ENCODE measurements around the gene SHOC1. TPM values are rescaled to one million over a fixed set of nuclear protein-coding genes. Genes with fewer than 3 reads are reported as not detected.
A peak's percentile ranks its signal among the peaks of the same experiment; 100 is the strongest.

The SHOC1 gene
- total and polyA plus RNA-seq, 4 donors = 0.18 to 0.48 (median 0.42) TPM

GRCh38 chr9:111819360-111819759, 24.6 kb upstream of the SHOC1 start:
- Histone ChIP-seq H3K4me3 (no peak overlapping the region), H3K4me1 (ENCODE audit: control insufficient read depth in 5 of 5, insufficient read depth in 5 of 5, low read length in 5 of 5) (peaks cover 0 to 7% (median 0%) of the 10 kb centered on the region in 5 donors), H3K9me3 (ENCODE audit: control insufficient read depth in 4 of 4, insufficient read depth in 3 of 4, low read length in 3 of 4) (no peaks in the 10 kb centered on the region), H3K9ac (ENCODE audit: insufficient read depth in 1 of 2, low read length in 2 of 2) (no peak overlapping the region), H3K36me3 (ENCODE audit: control insufficient read depth in 4 of 4, insufficient read depth in 4 of 4, low read length in 4 of 4) (no peaks in the 10 kb centered on the region), H3K27me3 (ENCODE audit: control insufficient read depth in 3 of 3, insufficient read depth in 3 of 3, low read length in 2 of 3) (no peaks in the 10 kb centered on the region), H3K27ac (ENCODE audit: low read depth in 1 of 2, low read length in 1 of 2) (no peak overlapping the region)
- TF ChIP-seq, protein P1, sequence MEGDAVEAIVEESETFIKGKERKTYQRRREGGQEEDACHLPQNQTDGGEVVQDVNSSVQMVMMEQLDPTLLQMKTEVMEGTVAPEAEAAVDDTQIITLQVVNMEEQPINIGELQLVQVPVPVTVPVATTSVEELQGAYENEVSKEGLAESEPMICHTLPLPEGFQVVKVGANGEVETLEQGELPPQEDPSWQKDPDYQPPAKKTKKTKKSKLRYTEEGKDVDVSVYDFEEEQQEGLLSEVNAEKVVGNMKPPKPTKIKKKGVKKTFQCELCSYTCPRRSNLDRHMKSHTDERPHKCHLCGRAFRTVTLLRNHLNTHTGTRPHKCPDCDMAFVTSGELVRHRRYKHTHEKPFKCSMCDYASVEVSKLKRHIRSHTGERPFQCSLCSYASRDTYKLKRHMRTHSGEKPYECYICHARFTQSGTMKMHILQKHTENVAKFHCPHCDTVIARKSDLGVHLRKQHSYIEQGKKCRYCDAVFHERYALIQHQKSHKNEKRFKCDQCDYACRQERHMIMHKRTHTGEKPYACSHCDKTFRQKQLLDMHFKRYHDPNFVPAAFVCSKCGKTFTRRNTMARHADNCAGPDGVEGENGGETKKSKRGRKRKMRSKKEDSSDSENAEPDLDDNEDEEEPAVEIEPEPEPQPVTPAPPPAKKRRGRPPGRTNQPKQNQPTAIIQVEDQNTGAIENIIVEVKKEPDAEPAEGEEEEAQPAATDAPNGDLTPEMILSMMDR (IDR thresholded peaks at IDR 0.05; ENCODE audit: control extremely low read depth, extremely low read depth) = no peak
- no peak for ATAC-seq (ENCODE audit: insufficient read depth, low FRiP score)
- WGBS, 2 donors = 94 to 100% methylated on average over 1 of the region's 1 CpG
- no peak for DNase-seq

DNA sequence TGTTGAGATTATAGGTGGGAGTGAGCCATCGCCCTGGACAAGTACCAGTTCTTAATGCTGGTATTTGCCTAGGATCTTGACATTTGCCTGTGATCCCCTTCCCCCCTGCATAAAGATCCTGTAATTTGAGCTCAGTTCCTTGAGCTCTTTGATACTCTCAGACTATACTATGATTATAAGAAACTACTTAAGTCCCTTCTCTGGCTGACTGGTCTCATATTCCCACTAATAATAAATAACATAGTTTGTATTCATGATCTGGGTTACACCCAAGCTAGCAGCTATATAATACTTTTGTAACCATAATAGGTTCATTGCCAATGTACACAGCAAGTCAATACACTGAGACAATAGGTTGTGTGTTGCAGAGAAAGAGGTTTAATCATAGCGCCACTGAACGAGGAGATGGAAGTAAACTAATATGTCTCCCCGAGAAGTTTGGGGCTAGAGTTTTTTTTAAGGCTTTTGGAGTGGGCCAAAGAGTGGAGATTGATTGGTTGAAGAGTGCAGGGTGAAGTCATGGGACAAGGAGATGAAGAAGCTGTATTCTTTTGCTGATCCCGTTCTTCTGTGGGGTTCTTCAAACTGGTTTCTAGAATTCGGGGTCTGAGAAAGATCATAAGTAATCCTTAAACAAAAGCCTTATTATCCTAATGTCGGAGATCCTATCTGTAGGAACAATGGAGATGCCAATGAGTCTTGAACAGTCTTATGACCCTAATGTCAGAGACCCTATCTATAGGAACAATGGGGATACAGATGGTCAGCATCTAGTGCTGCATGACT, 20.7 kb upstream of the SHOC1 start:
- Histone ChIP-seq H3K36me3 (ENCODE audit: control insufficient read depth in 4 of 4, insufficient read depth in 4 of 4, low read length in 4 of 4) (no peaks in the 10 kb centered on the region), H3K27me3 (ENCODE audit: control insufficient read depth in 3 of 3, insufficient read depth in 3 of 3, low read length in 2 of 3) (no peaks in the 10 kb centered on the region), H3K9ac (ENCODE audit: insufficient read depth in 1 of 2, low read length in 2 of 2) (no peak overlapping the region), H3K4me3 (no peak overlapping the region), H3K9me3 (ENCODE audit: control insufficient read depth in 4 of 4, insufficient read depth in 3 of 4, low read length in 3 of 4) (no peaks in the 10 kb centered on the region), H3K4me1 (ENCODE audit: control insufficient read depth in 5 of 5, insufficient read depth in 5 of 5, low read length in 5 of 5) (no peaks in the 10 kb centered on the region), H3K27ac (ENCODE audit: low read depth in 1 of 2, low read length in 1 of 2) (no peak overlapping the region)
- TF ChIP-seq, protein P1 (IDR thresholded peaks at IDR 0.05; ENCODE audit: control extremely low read depth, extremely low read depth) = no peak
- WGBS, 2 donors = 84 to 90% methylated on average over 7 of the region's 7 CpGs
- peak in 2 of 3 donors; percentile 11 for DNase-seq
- ATAC-seq (ENCODE audit: insufficient read depth, low FRiP score) = no peak

DNA sequence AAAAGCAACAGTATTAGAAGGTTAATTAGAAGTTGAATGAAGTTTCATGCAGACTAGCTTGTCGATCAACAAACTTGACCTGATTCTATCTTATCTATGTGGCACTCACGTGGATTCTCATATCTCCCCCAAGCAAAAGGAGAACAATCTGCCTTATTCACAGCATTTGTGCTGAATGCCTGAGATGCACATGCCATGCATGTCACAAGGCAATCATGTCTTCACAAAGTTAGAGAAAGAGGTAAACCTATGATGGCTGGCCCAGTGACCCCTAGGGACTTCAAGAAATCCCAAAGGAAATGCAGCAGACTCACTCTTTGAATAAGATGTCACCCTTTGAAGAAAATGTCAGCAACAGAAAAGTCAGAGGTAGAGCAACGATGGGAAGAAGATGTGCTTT, 17.6 kb upstream of the SHOC1 start:
- TF ChIP-seq, protein P1 (IDR thresholded peaks at IDR 0.05; ENCODE audit: control extremely low read depth, extremely low read depth) = no peak
- ATAC-seq (ENCODE audit: insufficient read depth, low FRiP score) (no peak), DNase-seq (no peak)
- no peak overlapping the region for H3K4me3 ChIP-seq
- 91 to 96% methylated on average over 3 of the region's 3 CpGs for WGBS, 2 donors
- no peaks in the 10 kb centered on the region for H3K27me3 ChIP-seq (ENCODE audit: control insufficient read depth in 3 of 3, insufficient read depth in 3 of 3, low read length in 2 of 3)
- H3K9me3 ChIP-seq (ENCODE audit: control insufficient read depth in 4 of 4, insufficient read depth in 3 of 4, low read length in 3 of 4) = no peaks in the 10 kb centered on the region
- H3K9ac ChIP-seq (ENCODE audit: insufficient read depth in 1 of 2, low read length in 2 of 2) = no peak overlapping the region
- H3K27ac ChIP-seq (ENCODE audit: low read depth in 1 of 2, low read length in 1 of 2) = no peak overlapping the region
- no peaks in the 10 kb centered on the region for H3K36me3 ChIP-seq (ENCODE audit: control insufficient read depth in 4 of 4, insufficient read depth in 4 of 4, low read length in 4 of 4)
- no peaks in the 10 kb centered on the region for H3K4me1 ChIP-seq (ENCODE audit: control insufficient read depth in 5 of 5, insufficient read depth in 5 of 5, low read length in 5 of 5)

Data from lung (tissue), 12 donors.